Measurements from ENCODE around the gene BRD9. TPM values are rescaled to one million over a fixed set of nuclear protein-coding genes. Genes with fewer than 3 reads are reported as not detected.

Gene BRD9
- total RNA-seq, 1 donor: 35.8 TPM

GRCh38 chr5:865168-865521 is 27.5 kb downstream of the BRD9 start:
- DNase-seq (ENCODE audit: insufficient read length, low spot score, missing footprints): no peak
- H3K4me3 ChIP-seq (ENCODE audit: insufficient read depth, low read length): no peak overlapping the region
- H3K27me3 ChIP-seq (ENCODE audit: insufficient read depth, low read length): no peaks in the 10 kb centered on the region
- no peak overlapping the region for H3K4me2 ChIP-seq (ENCODE audit: insufficient read depth, low read length)
- no peaks in the 10 kb centered on the region for H3K79me2 ChIP-seq (ENCODE audit: insufficient read depth, low read length)
- H2AFZ ChIP-seq (ENCODE audit: low read length): no peak overlapping the region
- peaks cover 49% of the 10 kb centered on the region for H3K36me3 ChIP-seq (ENCODE audit: insufficient read depth, low read length)
- no peaks in the 10 kb centered on the region for H3K9me3 ChIP-seq (ENCODE audit: low read depth, low read length)
- no peak for TF ChIP-seq CTCF (IDR thresholded peaks at IDR 0.05; ENCODE audit: extremely low read depth, low read depth, low read length)
- H3K27ac ChIP-seq (ENCODE audit: low read depth, low read length): no peak overlapping the region
- no peaks in the 10 kb centered on the region for H3K4me1 ChIP-seq (ENCODE audit: insufficient read depth, low read length)
- peaks cover 12% of the 10 kb centered on the region for H4K20me1 ChIP-seq (ENCODE audit: insufficient read depth, low read length)

GRCh38 chr5:864492-865167 is 28.0 kb downstream of the BRD9 start:
- no peaks in the 10 kb centered on the region for H3K79me2 ChIP-seq (ENCODE audit: insufficient read depth, low read length)

GRCh38 chr5:863244-863805 is 29.3 kb downstream of the BRD9 start:
- Histone ChIP-seq H3K4me1 (ENCODE audit: insufficient read depth, low read length) (no peaks in the 10 kb centered on the region), H3K4me2 (ENCODE audit: insufficient read depth, low read length) (no peak overlapping the region), H4K20me1 (ENCODE audit: insufficient read depth, low read length) (peaks cover 12% of the 10 kb centered on the region), H3K4me3 (ENCODE audit: insufficient read depth, low read length) (no peak overlapping the region), H3K79me2 (ENCODE audit: insufficient read depth, low read length) (no peaks in the 10 kb centered on the region), H3K27ac (ENCODE audit: low read depth, low read length) (no peak overlapping the region), H3K36me3 (ENCODE audit: insufficient read depth, low read length) (peaks cover 32% of the 10 kb centered on the region), H3K27me3 (ENCODE audit: insufficient read depth, low read length) (no peaks in the 10 kb centered on the region), H3K9me3 (ENCODE audit: low read depth, low read length) (no peaks in the 10 kb centered on the region), H2AFZ (ENCODE audit: low read length) (no peak overlapping the region)
- no peak for TF ChIP-seq CTCF (IDR thresholded peaks at IDR 0.05; ENCODE audit: extremely low read depth, low read depth, low read length)
- no peak for DNase-seq (ENCODE audit: insufficient read length, low spot score, missing footprints)

More at GRCh38 chr5:864492-865167, 28.0 kb downstream of the BRD9 start:
- H3K4me1 ChIP-seq (ENCODE audit: insufficient read depth, low read length): no peaks in the 10 kb centered on the region
- no peaks in the 10 kb centered on the region for H3K9me3 ChIP-seq (ENCODE audit: low read depth, low read length)
- no peak for DNase-seq (ENCODE audit: insufficient read length, low spot score, missing footprints)
- no peak overlapping the region for H3K4me2 ChIP-seq (ENCODE audit: insufficient read depth, low read length)
- TF ChIP-seq CTCF (IDR thresholded peaks at IDR 0.05; ENCODE audit: extremely low read depth, low read depth, low read length): no peak
- H2AFZ ChIP-seq (ENCODE audit: low read length): no peak overlapping the region
- peaks cover 12% of the 10 kb centered on the region for H4K20me1 ChIP-seq (ENCODE audit: insufficient read depth, low read length)
- no peaks in the 10 kb centered on the region for H3K27me3 ChIP-seq (ENCODE audit: insufficient read depth, low read length)
- no peak overlapping the region for H3K4me3 ChIP-seq (ENCODE audit: insufficient read depth, low read length)
- H3K36me3 ChIP-seq (ENCODE audit: insufficient read depth, low read length): peaks cover 44% of the 10 kb centered on the region
- no peak overlapping the region for H3K27ac ChIP-seq (ENCODE audit: low read depth, low read length)

- Histone ChIP-seq H3K9me3 (ENCODE audit: low read depth, low read length) (no peaks in the 10 kb centered on the region), H3K36me3 (ENCODE audit: insufficient read depth, low read length) (peaks cover 27% of the 10 kb centered on the region), H4K20me1 (ENCODE audit: insufficient read depth, low read length) (peaks cover 12% of the 10 kb centered on the region), H3K27ac (ENCODE audit: low read depth, low read length) (no peak overlapping the region), H2AFZ (ENCODE audit: low read length) (no peak overlapping the region), H3K4me3 (ENCODE audit: insufficient read depth, low read length) (no peak overlapping the region), H3K27me3 (ENCODE audit: insufficient read depth, low read length) (no peaks in the 10 kb centered on the region), H3K4me2 (ENCODE audit: insufficient read depth, low read length) (no peak overlapping the region), H3K79me2 (ENCODE audit: insufficient read depth, low read length) (no peaks in the 10 kb centered on the region), H3K4me1 (ENCODE audit: insufficient read depth, low read length) (no peaks in the 10 kb centered on the region)
- no peak for DNase-seq (ENCODE audit: insufficient read length, low spot score, missing footprints)
- no peak for TF ChIP-seq CTCF (IDR thresholded peaks at IDR 0.05; ENCODE audit: extremely low read depth, low read depth, low read length)
Observed at GRCh38 chr5:862367-863243, 30.0 kb downstream of the BRD9 start.
